A673 (cell line): Measurements from ENCODE around the gene SATB1. TPM values are rescaled to one million over a fixed set of nuclear protein-coding genes. Genes with fewer than 3 reads are reported as not detected.

Experiments used
- BruUV-seq: library from RNA; stranded (reverse); fragments of 400-500 nt; replicated peaks from 2 replicates; lab custom pipeline; 2021; lab: Mats Ljungman, UMichigan
- CTCF ChIA-PET: fragments of 300-600 bp; sonication (Branson Sonifier 250); formaldehyde crosslinking; loops from one replicate; lab custom pipeline; 2022; ENCODE audit warnings: antibody characterized with exemption; lab: Charles Lee
- POLR2A ChIA-PET: fragments of 300-600 bp; sonication (Branson Sonifier 250); formaldehyde crosslinking; loops from one replicate; lab custom pipeline; 2022; ENCODE audit warnings: antibody characterized with exemption; ENCODE audit not compliant: low non-redundant PET; lab: Charles Lee
- DNase-seq: peaks from one replicate; pipeline ENCODE4 v3.0.0-alpha.2; 2015; ENCODE audit warnings: low spot score
- H3K27ac ChIP-seq: fragments of 200-600 bp; sonication (generic); 2 replicates; pipeline ENCODE4 v1.5.1; 2016; ENCODE audit warnings: mixed run types, low read depth, mild to moderate bottlenecking, mixed read lengths, antibody characterized with exemption, low read length; ENCODE audit not compliant: poor library complexity, severe bottlenecking
- H3K27me3 ChIP-seq: fragments of 200-600 bp; sonication (generic); replicated peaks from 2 replicates; pipeline ENCODE4 v1.6.1; 2017; ENCODE audit warnings: mixed run types, low read depth, mild to moderate bottlenecking, mixed read lengths, antibody characterized with exemption, low read length; ENCODE audit not compliant: insufficient read depth, poor library complexity
- H3K36me3 ChIP-seq: fragments of 200-600 bp; sonication (generic); 2 replicates; pipeline ENCODE4 v1.6.1; 2016; ENCODE audit warnings: mixed run types, mild to moderate bottlenecking, mixed read lengths, antibody characterized with exemption, low read length; ENCODE audit not compliant: insufficient read depth, poor library complexity, severe bottlenecking
- H3K4me1 ChIP-seq: fragments of 200-600 bp; sonication (generic); 2 replicates; pipeline ENCODE4 v1.6.1; 2017; ENCODE audit warnings: mixed run types, mild to moderate bottlenecking, mixed read lengths, antibody characterized with exemption, low read length; ENCODE audit not compliant: insufficient read depth, poor library complexity, severe bottlenecking
- H3K4me3 ChIP-seq: fragments of 200-600 bp; sonication (generic); 2 replicates; pipeline ENCODE4 v1.5.1; 2016; ENCODE audit warnings: low read depth, mixed run types, mild to moderate bottlenecking, mixed read lengths, low read length; ENCODE audit not compliant: poor library complexity, severe bottlenecking
- H3K9me3 ChIP-seq: fragments of 200-600 bp; sonication (generic); 2 replicates; pipeline ENCODE4 v1.6.1; 2016; ENCODE audit warnings: mixed run types, low read depth, mild to moderate bottlenecking, mixed read lengths, antibody characterized with exemption, low read length; ENCODE audit not compliant: poor library complexity, severe bottlenecking
- CTCF ChIP-seq: fragments of 300-800, 200-600 bp; sonication (generic); conservative IDR thresholded peaks from 2 replicates; pipeline ENCODE4 v1.5.1; 2017; ENCODE audit warnings: low read depth, mild to moderate bottlenecking, antibody characterized with exemption, low read length, moderate library complexity, mixed read lengths
- EZH2 ChIP-seq: fragments of 200-600 bp; sonication (generic); IDR thresholded peaks from 2 replicates; pipeline ENCODE4 v1.6.1; 2017; ENCODE audit warnings: borderline replicate concordance, low read depth, mild to moderate bottlenecking, mixed read lengths, antibody characterized with exemption, low read length; ENCODE audit not compliant: poor library complexity, severe bottlenecking
- intact Hi-C: fragments of 100-400 bp; cut with micrococcal nuclease; formaldehyde crosslinking; loops from one replicate; pipeline ENCODE4 v1.10.0; 2022; ENCODE audit not compliant: unreplicated experiment
- total RNA-seq: library from RNA; stranded (reverse); gene quantifications from 2 replicates; pipeline ENCODE4 v1.2.3, GENCODE V29; 2021

The SATB1 gene
- total RNA-seq, 1 experiment from 2014 or later, result 5.9 TPM

GRCh38 chr3:18411541-18411940, 13.6 kb downstream of the SATB1 start:
- TF ChIP-seq EZH2 (no peak), CTCF (no peak)
- intact Hi-C loops, result no loop called here
- Histone ChIP-seq H3K4me1 (no peaks in the 10 kb centered on the region), H3K27ac (no peak overlapping the region), H3K9me3 (no peaks in the 10 kb centered on the region), H3K36me3 (no peaks in the 10 kb centered on the region), H3K4me3 (no peak overlapping the region), H3K27me3 (no peaks in the 10 kb centered on the region)
- ChIA-PET POLR2A (no interaction called here), CTCF (no interaction called here)
- BruUV-seq, result no TSS peak
- no peak for DNase-seq

- CTCF ChIA-PET, result no interaction called here
- intact Hi-C loops, result no loop called here
- BruUV-seq, result no TSS peak
- H3K27me3 ChIP-seq, result no peaks in the 10 kb centered on the region
- H3K4me1 ChIP-seq, result no peaks in the 10 kb centered on the region
- H3K4me3 ChIP-seq, result no peak overlapping the region
- DNase-seq, result no peak
- POLR2A ChIA-PET, result no interaction called here
- no peak for TF ChIP-seq CTCF
- TF ChIP-seq EZH2, result no peak
- H3K36me3 ChIP-seq, result no peaks in the 10 kb centered on the region
- no peaks in the 10 kb centered on the region for H3K9me3 ChIP-seq
- no peak overlapping the region for H3K27ac ChIP-seq
Observed at GRCh38 chr3:18410205-18410604, 14.9 kb downstream of the SATB1 start.

DNA sequence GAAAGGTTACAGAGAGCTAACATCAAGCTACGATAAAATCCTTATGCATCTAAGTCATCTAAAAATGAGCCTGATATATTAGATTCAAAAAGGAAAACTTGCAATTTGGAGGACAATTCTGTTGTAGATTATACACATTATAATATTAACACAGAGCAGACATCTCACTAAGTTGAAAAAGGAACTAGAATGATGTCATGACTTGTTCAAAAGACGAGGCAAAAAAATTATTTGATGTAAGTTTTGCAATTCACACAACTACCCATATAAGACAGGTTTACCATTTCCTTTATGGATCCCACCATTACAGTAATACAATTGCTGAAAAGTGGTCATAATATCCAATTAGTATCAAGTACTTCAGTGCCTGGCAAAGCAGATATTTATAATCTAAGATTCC, 15.9 kb downstream of the SATB1 start:
- H3K4me1 ChIP-seq, result no peaks in the 10 kb centered on the region

More for the DNA sequence above, 15.9 kb downstream of the SATB1 start:
- no peak overlapping the region for H3K27ac ChIP-seq
- no peaks in the 10 kb centered on the region for H3K27me3 ChIP-seq
- TF ChIP-seq CTCF, result no peak
- TF ChIP-seq EZH2, result no peak
- no peaks in the 10 kb centered on the region for H3K36me3 ChIP-seq
- no peak overlapping the region for H3K4me3 ChIP-seq
- BruUV-seq, result no TSS peak
- no peak for DNase-seq
- no peaks in the 10 kb centered on the region for H3K9me3 ChIP-seq
- intact Hi-C loops, result no loop called here
- POLR2A ChIA-PET, result no interaction called here
- CTCF ChIA-PET, result no interaction called here
